Cerebellar nuclear complex (tissue), 1 donor: Measurements from ENCODE around the gene TRIM42.

Experiments
- DNase-seq, 2 experiments: peaks; one replicate each; lab custom pipeline; 2025; lab: John Stamatoyannopoulos, UW

TRIM42 gene

GRCh38 chr3:140677764-140678163 is at the start of gene TRIM42:
Gene TRIM42, plus strand, starts transcription at chr3:140678064. Its CDS starts 166 bp downstream, at chr3:140678230.
- DNase-seq: no peak

- DNase-seq: no peak
Observed at GRCh38 chr3:140628606-140629005, 49.3 kb upstream of the TRIM42 start.

- no peak for DNase-seq
Observed at GRCh38 chr3:140629357-140630137, 48.3 kb upstream of the TRIM42 start.

GRCh38 chr3:140630366-140630765 is 47.5 kb upstream of the TRIM42 start:
- DNase-seq: no peak

GRCh38 chr3:140630866-140631265 is 47.0 kb upstream of the TRIM42 start:
- no peak for DNase-seq

GRCh38 chr3:140635276-140635675 is 42.6 kb upstream of the TRIM42 start:
- DNase-seq: no peak

GRCh38 chr3:140636406-140637138 is 41.3 kb upstream of the TRIM42 start:
- DNase-seq: no peak

GRCh38 chr3:140651287-140651686 is 26.6 kb upstream of the TRIM42 start:
- no peak for DNase-seq

- no peak for DNase-seq
Observed at GRCh38 chr3:140655678-140656077, 22.2 kb upstream of the TRIM42 start.

GRCh38 chr3:140664111-140664510 is 13.8 kb upstream of the TRIM42 start:
- DNase-seq: no peak

- no peak for DNase-seq
Observed at GRCh38 chr3:140682586-140682985, 4.7 kb downstream of the TRIM42 start.

GRCh38 chr3:140686128-140686527 is 8.3 kb downstream of the TRIM42 start:
- DNase-seq: no peak

- no peak for DNase-seq
Observed at GRCh38 chr3:140686948-140687347, 9.1 kb downstream of the TRIM42 start.

- DNase-seq: no peak
Observed at GRCh38 chr3:140695361-140696061, 17.6 kb downstream of the TRIM42 start.

- DNase-seq: no peak
Observed at GRCh38 chr3:140699516-140700231, 21.8 kb downstream of the TRIM42 start.

GRCh38 chr3:140702281-140702680 is 24.4 kb downstream of the TRIM42 start:
- DNase-seq: no peak

- no peak for DNase-seq
Observed at GRCh38 chr3:140703496-140703895, 25.6 kb downstream of the TRIM42 start.

- no peak for DNase-seq
Observed at GRCh38 chr3:140704733-140705132, 26.9 kb downstream of the TRIM42 start.

GRCh38 chr3:140705954-140706353 is 28.1 kb downstream of the TRIM42 start:
- DNase-seq: no peak

- no peak for DNase-seq
Observed at GRCh38 chr3:140706360-140706759, 28.5 kb downstream of the TRIM42 start.

GRCh38 chr3:140708815-140709214 is 31.0 kb downstream of the TRIM42 start:
- DNase-seq: no peak

GRCh38 chr3:140709751-140710150 is 31.9 kb downstream of the TRIM42 start:
- no peak for DNase-seq
